Left hindlimb (tissue), 1 donor: ENCODE measurements around the gene INPP5K.

Source experiments
- DNase-seq: peaks from one replicate; pipeline ENCODE4 v3.0.0-alpha.2; 2018

INPP5K gene

DNA sequence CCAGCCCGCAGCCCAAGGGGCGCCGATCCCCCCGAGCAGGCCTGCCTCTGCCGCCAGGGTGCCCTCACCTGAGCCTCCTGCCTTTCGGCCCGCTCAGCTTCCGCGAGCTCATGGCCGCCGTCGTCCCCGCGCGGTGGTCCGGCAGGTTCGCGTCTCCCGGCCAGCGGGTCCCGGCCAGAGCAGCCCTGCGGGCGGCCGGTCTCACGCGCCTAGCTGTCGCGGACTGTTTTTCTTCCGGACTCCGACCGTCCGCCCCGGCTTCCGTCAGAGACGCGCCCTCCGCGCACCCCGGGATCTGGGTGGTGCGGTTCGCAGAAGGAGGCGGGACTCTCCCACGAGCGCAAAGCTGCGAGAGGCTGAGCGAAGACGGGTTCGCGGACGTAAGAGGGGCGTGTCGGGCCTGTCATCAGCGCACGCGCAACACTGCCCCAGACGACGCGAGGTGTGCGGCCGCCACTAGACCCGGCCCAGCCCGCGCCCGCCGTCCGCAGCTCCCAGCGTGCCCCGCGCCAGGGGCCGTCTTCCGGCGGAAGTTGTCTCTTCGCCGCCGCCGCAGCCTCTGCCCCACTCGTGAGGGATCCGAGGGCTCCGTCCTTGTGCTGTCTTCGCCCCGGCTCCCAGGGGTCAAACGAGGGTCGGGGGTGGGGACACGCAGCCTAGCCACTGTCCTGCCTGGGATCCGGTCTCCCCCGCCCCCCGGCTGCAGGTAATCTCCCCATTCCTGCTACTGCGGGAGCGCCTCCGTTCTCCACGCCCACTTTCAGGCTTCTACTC, at the start of gene INPP5K:
Gene INPP5K (minus strand): TSS at position 225 of the 774 bp plus-strand sequence. CDS start 113 bp downstream, at position 112.
- DNase-seq = peak; percentile 98

DNA sequence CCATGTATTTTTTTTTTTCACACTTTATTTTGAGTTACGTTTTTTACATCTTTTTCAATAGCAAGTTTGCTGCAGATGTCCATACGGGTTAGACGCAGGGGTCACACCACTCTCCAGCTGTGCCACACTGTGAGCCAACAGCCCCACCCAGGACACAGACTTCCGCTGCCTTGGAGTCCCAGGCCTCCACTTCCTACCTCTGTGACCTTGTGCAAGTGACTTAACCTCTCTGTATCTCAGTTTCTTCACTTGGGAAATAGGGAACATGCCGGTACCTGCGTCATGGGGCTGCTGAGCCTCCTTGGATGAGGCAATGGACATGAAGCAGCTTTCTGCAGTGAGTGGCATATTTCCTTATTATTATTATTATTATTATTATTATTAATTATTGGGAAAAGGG, 49.5 kb upstream of the INPP5K start:
- DNase-seq = no peak

DNA sequence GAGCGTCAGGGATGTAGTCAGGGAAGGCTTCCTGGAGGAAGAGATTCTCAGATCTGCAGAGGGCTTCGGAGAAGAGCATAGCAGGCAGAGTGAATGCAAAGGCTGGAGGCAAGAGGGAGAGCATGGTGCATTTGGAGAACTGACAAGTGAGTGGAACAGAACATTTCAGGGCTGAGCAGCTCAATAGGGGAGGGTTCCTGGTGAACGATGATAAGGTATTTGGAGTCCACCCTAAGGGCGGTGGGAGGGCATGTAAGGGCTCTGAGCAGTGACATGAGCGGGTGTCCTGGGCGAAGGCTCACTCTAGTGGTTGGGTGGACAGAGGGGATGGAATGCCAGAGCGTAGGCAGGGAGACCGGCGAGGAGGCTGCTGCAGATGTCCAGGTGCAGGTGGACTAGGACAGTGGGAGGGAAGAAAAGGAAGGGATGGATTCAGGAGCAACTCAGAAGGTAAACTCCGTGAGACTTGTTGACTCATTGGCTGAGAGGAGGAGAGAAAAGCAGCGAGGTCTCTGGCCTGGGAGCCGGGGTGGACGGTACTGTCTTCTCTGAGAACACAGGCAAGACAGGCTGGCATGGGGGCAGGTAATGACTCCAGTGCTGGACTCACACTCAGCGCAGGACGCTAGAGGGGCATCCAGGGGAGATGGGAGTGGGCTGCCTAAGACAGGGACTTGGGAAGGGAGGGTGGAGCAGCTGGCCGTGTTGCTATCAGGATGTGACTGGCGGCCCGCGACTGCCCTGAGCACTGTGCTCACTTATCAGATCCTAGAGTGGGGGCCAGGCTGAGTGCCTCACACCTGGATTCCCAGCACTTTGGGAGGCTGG, 47.6 kb upstream of the INPP5K start:
- DNase-seq = peak; percentile 29

DNA sequence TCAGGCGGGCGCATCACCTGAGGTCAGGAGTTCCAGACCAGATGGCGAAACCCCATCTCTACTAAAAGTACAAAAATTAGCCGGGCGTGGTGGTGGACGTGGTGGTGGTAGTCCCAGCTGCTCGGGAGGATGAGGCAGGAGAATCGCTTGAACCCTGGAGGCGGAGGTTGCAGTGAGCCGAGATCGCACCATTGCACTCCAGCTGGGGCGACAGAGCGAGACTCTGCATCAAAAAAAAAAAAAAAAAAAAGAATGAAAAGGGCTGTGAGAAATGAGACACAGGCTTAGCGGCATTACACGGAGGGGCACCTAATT, 47.0 kb upstream of the INPP5K start:
- peak; percentile 10 for DNase-seq

DNA sequence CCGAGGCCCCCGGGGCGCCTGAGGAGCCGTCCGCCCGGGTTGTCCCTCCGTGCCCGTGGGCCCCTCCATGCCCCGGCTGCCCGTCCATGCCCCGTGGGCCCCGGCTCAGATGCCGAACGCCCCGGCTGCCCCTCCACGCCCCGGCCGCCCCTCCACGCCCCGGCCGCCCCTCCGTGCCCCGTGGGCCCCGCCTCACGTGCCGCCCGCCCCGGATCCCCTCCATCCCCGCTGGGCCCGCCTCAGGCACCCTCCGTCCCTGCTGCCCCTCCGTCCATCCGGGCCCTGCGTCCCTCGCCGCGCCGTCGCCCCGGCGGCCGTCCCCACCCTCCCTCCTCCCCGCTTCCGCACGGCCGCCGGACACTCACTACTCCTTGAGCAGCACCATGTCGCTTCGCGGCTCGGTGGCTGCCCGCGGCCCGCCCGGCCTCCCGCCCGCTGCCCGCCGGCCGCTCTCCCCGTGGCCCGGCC, 45.8 kb upstream of the INPP5K start:
- no peak for DNase-seq

DNA sequence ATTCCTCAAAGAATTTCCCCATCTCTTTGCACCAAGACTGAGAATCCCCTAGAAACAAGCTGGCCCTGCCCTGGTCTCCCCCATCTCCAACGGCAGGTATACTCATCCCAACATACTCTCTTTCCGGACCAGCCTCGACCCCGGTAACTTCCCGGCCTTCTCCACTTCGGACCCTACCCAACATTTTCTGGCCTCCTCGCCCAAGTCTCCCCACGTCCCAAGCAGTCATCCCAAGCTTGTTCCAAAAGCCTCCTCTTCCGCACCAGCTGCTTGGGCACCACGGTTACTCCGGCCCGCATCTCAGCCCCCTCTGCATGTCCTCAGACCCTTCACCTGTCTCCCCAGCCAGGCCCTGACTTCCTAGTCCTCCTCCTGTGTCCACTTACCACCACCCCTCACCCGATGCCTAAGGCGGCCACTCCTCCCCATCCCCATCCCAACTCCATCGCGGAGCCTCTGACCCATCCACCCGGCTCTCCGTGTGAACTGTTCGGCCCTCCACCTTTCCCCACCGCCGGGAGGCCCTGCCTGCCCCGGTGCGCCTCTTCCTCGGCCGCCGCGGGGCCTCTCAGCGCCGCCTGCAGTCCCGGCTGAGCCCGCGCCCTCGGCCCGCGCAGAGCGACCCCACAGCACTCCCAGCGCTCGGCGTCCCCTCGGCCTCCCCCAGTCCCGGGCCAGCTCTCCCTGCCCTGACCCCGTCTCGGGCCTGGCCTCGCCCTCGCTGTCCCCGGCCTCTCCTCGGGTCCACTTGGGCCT, 45.2 kb upstream of the INPP5K start:
- DNase-seq = no peak

DNA sequence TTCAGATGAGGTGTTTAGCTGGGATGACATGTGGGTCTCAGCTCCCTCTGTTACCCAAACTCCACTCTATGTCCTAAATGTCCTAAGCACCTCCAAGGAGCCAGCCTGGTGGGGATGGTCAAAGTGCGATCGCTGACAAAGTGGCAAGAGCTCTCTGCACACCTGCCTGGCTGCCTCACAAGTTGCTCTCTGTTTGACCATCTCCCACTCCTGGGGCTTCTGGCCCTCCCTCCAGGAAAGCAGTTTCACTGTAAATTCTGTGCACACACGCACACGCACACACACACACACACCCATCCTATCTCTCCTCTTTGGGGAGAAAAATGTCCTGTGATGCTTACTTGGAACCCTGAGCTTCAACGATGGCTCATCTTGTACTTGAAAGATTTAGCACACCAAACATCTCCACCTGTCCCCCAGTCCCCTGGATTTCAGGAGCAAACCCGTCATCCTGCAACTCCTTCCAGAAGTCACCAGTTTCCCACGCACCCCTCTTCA, 44.5 kb upstream of the INPP5K start:
- no peak for DNase-seq

DNA sequence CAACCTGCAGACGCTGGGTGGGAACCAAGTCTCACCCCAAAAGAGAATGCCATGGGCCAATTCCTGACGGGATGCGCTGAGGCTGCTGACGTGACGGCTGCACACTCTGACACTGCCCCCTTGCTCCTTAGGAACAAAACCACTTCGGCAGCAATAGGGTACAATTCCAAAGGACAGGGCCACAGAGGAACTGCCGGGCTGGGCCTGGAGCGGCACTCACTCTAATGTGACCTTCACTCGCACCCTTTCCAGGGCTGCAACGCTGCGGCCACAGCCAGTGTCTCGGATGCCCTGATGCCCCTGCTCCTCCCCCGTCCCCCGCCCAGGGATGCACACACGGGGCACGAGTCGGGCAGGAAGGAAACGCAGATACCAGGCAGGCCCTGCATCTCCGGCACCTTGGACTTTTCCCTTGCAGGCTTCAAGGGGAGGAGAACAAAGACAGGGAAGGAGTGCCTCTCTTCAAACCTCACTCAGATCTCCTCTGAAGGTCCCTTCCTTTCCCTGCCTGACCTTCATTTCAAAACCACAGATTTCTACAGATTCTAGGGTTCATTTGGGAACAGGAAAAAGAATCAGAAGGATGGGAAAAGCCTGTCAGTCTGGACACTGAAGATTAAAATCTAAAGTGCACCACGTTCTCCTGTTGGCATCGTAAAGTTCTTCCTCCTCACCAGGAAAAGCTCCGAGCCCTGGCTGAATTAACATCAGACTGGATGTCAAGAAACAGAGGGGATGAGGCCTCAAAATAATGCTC, 43.9 kb upstream of the INPP5K start:
- DNase-seq = no peak

DNA sequence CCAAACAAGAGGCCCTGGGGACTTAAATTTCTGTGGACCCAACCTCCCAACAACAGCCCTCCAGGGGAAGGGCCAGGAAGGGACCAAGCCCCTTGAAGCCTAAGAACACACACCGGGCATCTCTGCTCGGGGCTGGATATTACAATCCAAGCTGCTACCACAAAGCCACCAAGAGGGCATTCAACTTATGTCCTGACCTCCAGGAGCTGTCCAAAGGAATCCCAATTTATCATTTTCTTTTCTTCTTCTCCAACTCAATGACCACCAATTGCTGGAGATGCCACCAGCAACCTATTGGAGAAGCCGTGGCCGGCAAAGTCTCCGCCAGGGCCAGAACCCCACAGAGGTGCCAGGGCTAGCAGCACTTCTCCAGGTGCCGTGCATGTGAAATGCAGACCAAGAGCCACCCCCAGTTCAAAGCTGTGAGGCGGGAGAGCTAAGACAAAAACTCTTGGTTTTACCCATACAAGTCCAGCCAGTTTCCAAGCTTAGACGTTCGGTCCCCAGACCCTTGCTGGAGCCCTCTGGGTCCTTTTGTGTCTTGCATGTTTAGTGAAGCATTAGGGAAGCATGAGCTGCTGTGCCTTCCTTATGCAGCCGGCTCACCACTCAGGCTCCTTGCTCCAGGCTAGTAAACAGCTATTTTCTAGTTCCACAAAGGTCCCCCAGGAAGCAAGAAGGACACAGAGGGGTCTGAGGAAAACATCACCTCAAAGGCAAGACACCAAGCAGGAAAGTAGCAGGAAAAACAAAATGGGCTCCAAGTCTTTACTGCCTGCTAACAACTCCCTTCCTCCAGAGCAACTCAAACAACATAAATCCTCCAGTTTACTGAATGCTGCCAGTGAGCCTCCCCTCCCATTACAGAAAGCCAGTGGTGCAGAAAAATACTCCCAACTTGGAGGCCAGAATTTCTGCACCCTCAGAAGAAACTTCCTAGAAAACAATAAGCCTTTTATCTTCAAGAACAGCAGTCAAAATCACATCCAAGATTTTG, 42.9 kb upstream of the INPP5K start:
- no peak for DNase-seq

DNA sequence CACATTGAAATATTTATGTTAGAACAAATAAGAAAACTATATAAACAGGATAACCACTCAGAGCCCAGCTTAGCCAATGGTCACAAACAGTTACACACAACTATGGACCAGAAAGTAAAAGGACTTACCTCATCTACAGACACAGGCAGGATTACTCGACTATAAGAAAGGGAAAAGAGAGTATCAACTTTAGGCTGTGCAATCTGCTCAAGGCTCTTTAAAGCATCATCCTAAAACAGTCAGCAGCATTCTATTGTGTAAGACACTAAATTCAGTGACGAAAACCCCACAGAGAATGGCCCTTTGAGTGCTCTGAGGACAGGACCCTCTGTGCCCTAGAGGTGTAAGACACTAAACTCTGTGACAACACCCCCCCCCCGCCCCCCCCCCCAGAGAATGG, 42.0 kb upstream of the INPP5K start:
- DNase-seq = no peak

DNA sequence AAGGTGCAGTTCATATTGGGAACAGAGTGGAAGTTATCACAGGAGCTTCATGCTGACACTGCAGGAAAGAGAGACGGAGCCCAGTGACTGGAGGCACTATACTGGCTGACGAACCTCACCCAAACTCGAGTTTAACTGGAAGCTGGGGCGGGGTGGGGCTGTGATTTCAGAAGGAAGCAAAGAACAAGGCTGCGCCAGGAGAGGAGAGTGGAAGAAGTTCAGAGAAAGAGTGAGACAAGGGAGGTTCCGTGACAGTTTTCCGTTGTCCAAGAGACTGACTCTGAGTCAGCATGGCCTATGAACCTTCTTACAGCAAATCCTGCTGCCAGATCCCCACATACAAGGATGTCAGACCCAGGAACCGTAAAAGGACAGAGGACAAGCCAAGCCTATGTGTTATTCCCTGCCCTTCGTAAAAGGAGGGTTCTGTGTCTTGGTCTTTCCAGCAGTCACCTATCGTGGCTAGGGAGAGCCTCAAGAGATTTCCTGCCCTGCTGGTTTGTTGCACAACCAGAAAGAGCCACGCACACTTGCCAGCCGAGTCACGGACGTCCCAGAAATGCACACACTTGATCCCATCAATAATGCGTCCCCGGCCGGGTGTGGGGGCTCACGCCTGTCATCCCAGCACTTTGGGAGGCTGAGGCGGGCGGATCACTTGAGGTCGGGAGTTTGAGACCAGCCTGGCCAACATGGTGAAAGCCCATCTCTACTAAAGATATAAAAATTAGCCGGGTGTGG, 41.1 kb upstream of the INPP5K start:
- DNase-seq = no peak

DNA sequence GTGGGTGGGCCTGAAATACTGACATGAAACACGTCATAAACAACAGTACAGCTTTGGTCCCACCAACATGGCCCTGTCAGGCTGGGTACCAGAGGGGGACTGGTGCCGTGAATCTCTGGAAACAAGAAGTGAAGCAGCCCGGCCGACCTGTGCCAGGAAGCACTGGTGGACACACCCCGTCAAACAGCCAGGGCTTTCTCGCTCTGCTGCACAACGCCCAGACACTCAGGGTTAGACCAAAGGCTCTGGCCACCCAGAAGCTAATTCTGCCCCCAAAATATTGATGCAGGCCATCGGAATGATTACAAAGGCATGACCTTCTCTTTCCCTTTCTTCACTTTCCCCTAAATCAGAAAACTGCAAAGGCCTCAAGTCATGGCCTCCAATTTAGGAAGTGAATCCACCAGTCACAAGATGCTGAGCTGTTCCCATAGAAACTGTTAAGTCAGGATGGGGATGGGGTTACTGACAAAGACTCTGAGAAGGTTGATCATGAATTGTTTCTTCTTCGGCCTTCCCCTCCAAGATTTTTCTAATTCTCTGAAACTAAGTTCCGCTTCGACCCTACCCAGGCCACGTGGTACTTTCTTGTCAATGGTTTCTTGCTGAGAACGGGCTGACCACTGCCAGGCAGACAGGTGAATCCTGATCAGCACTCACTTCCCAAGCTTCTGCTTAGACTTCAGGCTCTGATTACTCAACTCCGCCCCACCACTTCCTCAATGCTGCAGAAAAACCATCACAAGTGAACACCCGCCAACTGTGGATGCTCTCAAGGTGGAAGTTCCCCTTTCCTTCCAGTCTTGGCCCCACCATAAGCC, 39.4 kb upstream of the INPP5K start:
- DNase-seq = no peak

DNA sequence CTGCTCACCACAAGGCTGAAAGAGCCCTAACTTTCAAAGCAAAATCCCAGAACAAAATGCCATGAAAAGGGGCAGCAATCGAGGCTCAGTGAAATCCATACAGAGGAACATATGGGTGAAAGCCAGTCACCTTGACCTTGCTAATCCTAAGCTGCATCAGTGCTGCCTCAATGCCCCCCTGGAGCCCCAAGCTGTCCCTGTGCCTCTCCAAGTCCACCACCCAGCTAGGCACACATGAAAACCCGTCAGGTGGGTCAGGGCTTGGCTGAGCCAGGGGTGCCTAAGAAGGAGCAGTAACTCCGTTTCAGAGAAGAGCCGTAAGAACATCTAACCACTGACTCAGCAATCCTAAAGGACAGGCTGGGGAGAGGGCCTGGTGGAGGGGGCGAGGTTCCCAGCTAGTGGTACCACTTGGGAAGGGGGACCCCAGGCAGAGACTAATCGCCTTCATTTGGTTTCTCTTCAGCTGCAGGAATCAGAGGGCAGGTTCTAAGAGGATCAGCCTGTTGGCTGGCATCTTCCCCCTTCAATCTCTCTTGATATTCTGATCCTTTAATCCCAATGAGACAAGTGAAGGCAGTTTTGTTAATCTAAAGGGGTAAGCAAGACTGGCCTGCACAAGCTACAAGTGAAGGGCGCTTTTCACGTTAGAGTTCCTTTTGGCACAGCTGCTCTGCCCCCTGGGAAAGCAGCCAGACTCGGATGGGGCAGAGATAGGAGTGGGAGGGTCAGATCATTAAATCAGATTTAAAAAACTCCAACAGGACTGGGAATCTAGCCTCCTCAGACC, 38.5 kb upstream of the INPP5K start:
- no peak for DNase-seq

DNA sequence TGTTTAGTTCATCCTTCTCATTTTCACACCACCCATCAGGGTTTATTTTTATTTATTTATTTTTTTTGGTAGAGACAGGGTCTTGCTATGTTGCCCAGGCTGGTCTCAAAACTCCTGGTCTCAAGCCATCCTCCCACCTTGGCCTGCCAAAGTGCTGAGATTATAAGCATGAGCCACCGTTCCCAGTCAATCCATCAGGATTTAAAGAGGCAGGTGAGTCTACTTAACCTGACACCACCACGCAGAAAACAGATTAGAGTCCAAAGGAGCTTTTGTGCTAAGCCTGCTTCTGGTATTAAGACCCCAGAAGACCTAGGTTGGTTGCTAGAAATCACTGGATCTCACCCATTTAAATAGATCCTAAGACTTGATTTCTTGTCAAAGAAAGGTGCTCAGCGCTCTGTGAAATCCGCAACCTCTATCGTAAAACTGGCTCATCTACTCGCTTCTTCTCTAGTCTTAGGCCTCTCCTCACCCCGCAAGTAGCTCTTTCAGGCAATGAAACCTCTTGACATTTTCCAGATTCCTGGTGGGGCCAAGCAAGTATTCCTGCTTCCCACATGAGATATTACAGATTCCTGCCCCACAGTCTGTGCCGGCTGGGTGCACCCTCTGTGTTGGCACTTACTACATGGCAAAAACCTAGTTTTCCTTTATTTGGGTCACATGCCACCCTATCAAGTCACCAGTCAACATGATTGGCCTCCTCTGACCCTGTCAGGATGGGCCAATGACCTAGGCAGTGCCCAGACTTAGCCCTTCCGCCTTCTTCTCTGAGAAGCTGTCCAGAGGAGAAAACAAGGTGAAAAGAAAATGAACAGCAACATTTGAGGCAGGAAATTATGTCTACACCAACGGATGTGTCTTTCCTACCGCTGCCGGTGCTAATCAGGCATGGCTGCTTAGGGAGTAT, 37.2 kb upstream of the INPP5K start:
- DNase-seq = no peak

DNA sequence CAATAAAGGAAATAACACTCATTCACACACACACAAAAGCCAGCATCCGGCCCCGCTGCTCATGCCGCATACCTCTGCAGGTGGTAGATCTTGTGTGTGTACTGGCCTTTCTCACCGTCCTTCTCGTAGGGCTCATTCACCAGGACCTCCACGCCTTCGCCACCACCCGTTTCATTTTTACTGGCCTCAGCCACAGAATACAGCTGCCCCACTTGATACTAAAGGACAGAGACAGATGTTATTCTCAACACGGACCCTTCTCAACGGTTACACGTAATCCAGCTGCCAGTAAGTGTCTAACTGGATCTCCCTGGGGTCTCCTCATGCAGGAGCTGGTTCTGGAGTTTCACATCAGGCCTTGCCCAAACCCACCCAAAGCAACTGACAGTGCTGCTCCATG, 36.5 kb upstream of the INPP5K start:
- no peak for DNase-seq

DNA sequence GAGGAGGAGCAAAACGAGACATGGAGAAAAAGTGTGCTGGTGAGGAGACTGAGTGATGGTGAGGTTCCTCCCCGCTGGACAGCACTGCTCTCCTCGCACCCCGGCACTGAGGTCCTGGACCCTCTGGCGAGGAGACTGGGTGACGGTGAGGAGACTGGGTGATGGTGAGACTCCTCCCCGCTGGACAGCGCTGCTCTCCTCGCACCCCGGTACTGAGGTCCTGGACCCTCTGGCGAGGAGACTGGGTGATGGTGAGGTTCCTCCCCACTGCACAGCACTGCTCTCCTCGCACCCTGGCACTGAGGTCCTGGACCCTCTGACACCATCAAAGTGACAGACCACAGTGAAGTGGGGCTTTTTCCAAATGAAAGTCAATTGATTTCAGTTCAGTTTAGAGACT, 35.3 kb upstream of the INPP5K start:
- no peak for DNase-seq

DNA sequence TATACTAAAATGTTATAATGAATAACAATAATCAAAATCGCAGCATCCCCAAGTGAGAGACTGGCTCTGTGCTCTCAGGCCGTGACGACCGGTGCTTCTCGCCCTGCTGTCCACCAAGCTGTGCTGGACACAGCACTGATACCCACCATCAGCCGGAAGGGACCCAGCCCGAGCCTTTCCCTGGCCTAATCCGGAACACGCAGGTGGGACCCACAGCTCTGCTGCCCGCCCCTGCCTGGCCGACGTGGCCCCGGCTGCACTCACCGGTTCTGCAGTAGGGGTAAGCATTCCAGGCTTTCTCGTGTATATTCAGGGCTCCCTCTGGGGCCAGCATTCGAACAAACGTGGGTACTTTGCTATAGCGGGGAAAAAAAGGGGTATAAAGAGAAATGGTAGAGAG, 31.6 kb upstream of the INPP5K start:
- no peak for DNase-seq
